Right kidney (tissue), 1 donor: ENCODE data around the gene LAMC2.

Experiments used
- DNase-seq: peaks from one replicate; pipeline ENCODE4 v3.0.0-alpha.2; 2016

The LAMC2 gene

DNA sequence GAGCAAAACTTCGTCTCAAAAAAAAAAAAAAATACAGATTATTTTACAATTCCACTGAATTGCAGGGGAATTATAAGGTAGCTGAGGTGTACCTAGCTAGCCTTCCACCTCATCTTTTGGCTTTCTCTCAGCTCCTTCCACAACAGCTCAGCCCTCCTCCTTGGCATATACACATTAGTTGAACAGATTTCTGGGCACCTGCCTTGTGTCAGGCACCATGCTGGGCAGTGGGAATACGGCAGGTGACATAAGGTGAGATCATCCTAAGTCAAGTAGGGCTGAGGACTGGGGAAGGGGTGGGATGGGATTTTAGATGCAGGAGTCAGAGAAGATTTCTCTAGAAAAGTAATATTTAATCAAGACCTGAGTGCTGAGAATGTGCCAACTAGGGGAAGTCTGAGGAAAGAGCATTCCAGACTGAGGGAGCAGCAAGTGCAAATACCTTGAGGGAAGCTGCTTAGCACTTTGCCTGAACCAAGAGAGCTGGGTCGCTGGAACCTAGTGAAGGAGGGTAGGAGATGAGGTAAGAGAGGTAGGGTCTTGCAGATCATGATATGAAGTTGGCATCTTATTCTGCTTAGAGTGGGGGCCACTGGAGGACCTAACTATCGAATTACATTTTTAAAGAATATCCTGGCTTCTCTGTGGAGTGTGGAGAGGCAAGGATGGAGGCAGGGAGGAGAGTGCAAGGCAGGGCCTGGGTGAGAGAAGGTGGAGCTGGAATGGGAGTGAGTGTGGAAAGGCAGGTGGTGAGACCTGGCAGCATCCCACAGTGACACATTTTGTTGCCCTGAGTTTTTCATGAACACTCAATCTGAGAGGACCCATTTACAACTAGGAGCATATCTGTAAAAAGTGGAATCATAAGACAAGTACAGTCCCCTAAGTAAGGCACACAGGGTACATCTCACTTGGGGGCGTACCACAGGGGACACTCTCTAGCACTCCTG, 28.2 kb downstream of the LAMC2 start:
- no peak for DNase-seq

DNA sequence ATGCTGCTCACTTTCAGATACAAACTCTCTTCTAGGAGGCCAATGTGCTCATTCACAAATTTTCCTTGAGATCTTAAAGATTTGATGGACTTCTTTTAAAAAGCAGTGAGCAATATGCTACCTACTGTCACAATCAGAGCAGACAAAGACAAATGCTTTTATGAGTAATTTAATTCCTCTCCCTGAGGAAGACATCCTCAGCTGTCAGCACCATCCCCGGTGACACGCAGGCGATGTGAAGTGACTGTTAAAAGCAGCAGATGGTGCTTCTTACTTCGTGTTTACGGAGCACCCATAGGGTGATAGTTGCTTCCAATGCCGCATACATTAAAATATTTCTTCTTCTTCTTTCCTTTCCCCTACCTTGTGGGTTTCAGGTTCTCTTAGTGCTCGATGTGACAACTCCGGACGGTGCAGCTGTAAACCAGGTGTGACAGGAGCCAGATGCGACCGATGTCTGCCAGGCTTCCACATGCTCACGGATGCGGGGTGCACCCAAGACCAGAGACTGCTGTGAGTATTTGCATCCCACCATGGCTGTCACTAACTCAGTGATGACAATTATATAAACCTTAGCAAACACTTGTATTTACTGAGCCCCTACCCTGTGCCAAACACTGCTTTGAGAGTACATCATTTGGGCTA, 29.1 kb downstream of the LAMC2 start:
- no peak for DNase-seq

DNA sequence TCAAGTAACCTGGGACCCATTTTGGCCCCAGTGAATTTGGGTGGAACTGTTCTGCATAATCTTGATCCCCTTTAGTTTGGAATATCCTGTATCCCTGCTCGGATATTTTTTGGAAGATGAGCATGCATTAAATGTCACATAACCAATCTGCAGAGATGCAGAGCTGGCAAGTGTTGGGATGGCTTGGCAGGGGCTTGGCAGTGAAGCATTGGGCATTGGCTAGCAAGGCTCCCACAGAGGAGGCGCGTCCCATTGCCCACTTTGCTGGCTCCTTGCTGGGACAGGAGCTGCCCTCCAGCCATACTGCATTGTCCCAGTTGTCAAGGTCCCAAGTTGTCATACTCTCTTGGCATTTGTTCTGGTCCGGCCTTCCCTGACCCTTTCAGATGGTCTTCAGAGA, 29.9 kb downstream of the LAMC2 start:
- no peak for DNase-seq

DNA sequence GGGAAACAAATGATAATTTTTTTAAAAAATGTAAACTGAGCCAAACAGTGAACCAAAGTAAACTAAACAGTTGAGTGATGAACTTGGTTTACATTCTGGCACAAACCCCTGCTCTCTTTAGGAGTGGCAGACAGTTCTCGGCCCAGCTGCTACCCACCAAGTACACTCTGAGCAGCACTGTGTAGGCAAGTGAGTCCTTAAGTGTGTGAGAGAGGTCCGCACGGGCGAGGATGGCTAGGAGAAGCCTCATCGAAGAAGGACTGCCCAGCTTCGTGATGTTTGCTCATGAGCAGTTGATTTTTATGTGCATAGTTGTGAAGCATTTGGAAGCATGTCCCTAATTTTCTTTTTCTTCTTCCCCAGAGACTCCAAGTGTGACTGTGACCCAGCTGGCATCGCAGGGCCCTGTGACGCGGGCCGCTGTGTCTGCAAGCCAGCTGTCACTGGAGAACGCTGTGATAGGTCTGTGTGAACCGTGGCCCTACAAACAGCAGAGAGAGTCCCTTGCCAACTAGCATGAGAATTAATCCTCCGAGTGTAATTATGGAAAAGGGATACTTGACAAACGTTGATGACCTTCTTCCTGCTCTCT, 32.1 kb downstream of the LAMC2 start:
- DNase-seq, result no peak

DNA sequence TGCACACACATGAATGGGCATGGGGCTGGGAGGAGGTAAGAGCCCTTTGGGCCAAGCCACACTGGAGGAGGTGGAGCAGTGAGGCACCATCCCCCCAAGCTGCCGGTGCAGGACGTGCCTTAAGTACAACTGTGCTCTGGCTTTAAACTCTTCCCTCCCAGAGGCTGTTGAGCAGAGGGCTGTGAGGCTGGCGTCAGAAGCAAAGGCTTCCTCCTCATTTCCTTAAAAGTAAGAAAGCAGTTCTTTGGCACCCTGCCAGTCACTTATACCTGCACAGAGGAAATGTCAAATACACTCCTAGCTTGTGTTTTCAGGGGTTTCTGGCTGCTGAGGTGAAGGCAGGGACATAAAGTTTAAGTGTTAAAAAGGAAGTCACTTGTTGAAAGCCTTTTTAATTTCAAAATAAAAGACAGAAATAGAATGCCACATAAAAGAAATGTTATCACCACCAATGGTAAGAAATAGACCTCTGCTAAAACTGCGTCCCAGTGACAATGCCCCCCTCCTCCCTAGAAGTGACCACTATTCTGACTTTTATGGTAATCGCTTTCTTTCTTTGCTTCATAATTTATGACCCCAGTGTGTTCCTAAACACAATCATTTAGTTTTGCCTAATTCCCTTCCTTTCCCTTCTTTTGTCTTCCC, 33.0 kb downstream of the LAMC2 start:
- DNase-seq, result peak; percentile 54

DNA sequence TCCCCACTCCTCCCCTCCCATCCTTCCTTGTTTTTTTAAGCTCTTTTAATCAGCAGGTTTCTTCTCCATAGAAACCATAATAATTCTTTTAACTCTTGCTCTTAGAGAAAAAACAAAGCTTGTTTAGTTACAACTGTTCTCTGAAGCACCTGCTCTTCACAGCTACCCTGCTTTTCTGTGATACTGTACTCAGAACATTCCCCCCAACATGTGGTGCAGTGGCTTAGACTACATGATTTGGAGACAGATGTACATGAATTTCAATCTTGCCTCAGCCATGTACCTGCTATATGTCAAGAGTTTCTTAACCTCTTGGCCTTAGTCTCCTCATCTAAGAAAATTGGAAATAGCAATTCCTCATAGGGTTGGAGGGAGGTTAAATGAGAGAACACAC, 33.5 kb downstream of the LAMC2 start:
- DNase-seq, result no peak

DNA sequence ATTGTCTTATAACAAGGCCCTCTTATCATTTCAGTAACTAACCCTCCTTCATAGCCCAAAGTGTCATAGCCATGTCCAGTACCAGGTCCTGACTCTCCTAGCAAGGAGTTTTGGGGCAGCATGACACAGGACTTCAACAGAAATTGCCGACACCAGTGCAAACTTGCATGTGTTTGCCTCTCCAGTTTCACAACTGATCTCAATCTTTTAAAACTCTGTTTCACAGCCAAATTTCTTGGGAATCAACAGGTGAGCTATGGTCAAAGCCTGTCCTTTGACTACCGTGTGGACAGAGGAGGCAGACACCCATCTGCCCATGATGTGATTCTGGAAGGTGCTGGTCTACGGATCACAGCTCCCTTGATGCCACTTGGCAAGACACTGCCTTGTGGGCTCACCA, 36.8 kb downstream of the LAMC2 start:
- DNase-seq, result no peak

DNA sequence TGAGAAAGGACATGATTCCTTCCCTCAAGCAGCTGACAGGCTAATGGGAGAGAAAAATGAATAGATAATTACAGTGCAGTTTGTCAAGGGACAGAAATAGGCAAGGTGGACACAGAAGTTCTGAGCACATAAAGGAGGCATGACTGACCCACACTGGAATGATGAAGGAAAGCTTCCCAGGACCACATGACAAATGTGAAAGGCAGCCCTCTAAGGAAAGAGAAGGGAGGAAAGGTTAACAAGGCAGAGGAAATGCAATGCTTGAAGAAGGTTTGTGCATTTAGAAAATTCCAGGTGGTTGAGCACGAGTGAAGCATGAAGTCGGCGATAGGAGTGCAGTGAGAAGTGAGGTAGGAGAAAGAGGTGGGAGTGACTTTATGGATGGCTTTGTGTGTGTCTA, 37.4 kb downstream of the LAMC2 start:
- no peak for DNase-seq

DNA sequence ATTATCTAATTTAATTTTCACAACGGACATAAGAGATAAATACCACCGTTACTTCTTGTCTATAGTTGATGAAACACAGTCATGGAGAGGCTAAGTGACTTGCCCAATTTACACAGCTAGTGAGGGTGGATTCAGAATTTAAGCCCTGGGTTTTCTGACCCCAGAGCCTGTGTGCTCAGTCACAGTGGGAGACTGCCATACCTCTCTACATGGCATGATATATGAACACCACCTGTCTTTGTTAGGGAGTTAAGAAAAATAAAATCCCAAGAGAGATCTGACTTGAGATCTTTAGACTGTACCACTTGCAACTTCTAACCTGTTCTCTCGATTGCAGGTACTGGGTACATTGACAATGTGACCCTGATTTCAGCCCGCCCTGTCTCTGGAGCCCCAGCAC, 40.3 kb downstream of the LAMC2 start:
- DNase-seq, result peak; percentile 19

DNA sequence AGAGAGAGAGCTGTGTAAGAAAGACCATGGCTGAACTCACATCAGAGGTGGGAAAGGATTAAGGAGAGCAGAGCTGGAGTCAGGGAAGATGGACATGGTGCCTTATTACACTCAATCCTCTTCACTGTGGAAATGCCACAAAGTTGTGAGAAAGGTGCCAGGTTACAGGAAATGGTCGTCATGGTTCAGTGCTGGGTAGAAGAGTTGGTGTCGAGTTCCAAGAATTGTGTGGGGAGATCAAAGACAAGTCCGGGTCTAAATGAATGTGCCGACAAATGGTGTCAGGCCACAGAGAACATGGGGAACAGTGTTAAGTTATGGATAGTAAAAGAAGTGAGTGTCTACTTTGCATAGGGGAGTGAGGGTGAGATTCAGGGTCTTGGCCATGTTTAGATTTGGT, 40.9 kb downstream of the LAMC2 start:
- DNase-seq, result no peak

DNA sequence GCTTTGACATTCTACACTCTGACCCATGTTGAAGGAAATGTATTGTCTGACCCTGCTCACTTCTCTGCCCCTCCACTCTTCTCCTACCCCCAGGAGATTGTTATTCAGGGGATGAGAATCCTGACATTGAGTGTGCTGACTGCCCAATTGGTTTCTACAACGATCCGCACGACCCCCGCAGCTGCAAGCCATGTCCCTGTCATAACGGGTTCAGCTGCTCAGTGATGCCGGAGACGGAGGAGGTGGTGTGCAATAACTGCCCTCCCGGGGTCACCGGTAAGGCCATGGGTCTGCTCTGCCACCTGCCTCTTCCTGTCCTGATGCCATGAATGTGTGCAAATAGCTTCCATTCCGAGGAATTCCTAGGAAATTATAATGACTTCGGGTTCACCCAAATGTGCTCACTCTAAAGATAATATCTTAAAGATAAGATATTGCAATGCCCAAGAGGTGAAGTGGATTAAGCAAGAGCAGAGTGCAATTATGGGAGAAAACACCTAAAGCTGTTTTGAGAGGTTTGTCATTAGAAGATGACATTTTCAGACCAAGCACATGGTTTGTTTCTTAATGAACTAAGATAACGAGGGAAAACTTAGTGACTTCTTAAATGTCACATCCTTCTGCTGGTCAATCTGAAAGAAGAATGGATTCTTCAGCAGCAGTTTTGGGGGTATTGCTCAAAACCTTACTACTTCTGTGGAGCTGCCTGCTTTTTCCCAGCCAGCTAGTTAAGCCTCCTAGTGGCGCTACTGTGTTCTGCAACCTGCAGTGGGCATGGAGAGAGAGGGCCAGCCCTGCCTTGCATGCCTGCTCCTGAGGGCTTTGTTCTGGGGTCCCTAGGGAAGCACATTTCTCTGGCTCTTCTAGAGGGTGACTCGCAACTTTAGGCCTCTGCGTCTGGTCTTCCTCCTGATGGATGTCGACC, 41.6 kb downstream of the LAMC2 start:
- DNase-seq, result peak; percentile 49

DNA sequence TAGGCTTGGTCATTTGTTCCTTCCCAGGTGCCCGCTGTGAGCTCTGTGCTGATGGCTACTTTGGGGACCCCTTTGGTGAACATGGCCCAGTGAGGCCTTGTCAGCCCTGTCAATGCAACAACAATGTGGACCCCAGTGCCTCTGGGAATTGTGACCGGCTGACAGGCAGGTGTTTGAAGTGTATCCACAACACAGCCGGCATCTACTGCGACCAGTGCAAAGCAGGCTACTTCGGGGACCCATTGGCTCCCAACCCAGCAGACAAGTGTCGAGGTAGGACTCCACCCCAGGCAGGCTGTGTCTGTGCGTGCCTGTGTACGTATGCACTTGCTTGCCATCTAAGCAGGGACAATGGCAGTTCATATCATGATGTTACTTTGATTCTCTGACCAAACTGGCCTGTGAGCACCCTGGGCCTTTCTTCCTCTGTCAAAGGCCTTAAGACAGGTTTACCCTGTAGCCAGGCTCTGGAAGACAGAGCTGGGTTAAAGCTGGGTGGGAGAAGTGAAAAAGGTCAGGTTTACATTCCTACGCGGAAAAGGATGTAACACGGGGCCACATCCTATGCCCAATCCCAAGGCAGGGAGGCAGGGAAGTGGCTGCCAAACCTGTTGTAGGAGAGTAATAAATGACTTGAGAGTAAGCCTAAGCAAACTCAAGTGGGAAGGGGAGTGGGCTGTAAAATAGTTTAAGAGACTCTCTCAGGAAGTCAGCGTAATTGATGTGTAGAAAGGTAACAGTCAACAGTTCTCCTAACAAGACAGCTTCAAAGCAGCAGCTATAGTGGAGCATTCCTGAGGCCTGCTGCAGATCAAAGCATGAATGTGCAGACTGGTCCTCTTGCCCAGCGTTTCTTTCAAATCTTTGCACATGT, 42.5 kb downstream of the LAMC2 start:
- no peak for DNase-seq

DNA sequence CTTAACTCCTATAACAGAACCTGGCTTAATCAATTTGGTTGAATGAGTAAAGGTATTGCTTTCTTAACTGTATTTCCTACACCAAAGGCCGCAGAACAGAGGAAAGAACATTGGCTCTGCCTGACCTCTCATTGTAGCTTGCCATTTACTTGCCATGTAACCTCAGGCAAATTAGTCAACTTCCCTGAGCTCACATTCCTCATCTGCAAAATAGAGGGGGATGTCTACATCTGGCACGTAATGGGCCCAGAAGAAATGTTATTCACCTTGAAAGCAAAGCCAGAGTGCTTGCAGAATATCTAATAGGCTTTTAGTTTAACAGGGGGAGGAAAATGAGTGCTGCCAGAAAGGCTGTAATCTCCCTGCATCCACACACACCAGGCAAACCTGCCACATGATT, 44.3 kb downstream of the LAMC2 start:
- no peak for DNase-seq

DNA sequence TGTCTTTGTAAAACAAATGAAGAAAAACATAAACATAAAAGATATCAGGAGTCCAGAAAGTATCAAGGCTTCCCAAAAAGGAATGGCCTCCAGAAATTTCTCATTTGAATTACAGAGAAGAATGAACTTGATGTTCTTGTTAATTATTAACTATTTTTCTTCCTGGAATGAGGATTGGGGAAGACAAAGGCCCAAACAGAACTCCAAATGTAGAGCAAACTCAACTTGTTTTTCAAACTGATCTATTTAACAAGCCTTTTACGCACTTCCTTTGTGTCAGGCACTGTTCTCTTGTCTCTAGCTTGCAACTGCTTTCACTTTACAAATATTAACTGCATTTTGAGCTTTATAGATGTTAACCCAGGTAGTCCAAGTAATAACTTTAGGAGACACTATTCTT, 45.5 kb downstream of the LAMC2 start:
- no peak for DNase-seq

DNA sequence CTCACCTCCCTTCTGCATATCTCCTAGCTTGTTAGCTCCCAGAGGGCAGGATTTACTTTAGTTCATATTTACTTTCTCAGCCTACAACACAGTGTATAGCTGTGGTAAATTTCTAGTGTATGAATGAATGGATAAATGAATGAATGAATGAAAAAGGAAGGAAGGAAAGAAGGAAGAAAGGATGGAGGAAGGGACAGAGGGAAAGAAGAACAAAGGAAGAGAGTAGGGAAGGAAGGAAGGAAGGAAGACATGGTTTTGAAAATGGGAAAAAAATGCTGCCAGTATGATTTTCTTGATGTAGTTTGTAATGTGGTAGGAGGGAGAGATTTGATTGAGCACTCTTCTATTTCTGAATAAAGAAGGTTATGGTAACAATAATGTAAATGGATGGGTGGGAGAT, 47.0 kb downstream of the LAMC2 start:
- no peak for DNase-seq

DNA sequence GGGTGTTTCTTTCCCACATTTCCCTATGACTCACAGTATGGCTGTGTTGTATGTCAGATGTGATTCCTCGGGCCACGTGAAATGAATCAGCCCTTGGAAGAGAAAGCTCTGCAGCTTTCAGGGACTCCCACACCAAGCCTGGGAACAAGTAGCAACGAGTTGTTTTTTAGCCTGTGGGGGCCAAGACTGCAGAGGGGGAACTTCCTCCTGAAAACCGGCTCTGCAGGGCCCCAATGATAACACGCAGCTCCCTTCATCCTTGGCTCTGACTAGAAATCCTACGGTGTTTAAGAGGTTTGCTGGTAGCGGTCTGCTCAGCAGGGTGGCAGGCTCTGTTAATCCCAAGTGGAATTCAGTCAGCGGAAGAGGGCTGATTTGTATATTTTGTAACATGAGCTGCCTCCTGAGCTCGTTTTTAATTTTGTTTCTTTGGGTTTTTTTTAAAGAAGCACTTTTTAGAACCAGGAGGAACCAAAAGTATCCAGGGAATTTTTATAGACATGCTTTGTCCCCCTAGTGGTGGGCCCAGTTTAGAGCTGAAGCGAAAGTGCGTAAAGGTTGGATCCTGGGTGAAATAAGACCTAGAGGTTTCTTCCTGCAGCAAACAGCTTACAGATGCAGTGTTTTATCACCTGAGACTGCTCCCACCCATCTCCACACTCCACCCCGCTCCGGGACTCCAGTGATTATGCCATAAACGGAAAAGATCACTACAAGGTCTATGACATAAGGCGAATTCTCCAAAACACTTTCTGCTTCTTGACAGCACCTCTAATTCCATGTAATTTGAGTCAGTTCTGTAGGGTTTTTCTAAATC, 48.8 kb downstream of the LAMC2 start:
- DNase-seq, result peak; percentile 82

DNA sequence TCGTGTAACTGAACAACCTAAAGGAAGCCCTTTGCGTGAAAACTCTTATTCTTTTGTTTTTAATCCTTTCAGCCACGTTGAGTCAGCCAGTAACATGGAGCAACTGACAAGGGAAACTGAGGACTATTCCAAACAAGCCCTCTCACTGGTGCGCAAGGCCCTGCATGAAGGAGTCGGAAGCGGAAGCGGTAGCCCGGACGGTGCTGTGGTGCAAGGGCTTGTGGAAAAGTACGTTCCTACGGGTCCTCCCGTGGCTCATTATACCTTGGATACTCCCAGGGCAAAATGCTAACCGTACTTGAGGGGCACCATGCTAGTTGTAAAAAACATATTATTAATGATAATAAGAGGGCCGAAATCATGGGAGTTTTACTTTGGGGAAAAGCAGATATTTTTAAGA, 49.4 kb downstream of the LAMC2 start:
- DNase-seq, result no peak

DNA sequence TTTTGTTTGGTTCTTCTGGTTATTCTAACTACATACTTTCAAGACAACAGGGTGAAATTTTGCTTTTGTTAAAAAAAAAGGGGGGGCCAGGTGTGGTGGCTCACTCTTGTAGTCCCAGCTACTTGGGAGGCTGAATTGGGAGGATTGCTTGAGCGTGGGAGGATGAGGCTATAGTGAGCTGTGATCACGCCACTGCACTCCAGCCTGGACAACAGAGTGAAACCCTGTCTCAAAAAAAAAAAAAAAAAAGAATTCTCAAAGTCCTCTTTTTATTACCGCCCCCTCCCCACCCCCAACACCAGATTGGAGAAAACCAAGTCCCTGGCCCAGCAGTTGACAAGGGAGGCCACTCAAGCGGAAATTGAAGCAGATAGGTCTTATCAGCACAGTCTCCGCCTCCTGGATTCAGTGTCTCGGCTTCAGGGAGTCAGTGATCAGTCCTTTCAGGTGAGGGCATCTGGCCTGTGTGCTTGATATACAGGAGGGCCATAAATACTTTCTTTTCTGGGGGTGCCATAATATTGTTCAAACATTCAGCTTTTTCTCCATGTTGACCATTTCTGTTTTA, 50.2 kb downstream of the LAMC2 start:
- no peak for DNase-seq

DNA sequence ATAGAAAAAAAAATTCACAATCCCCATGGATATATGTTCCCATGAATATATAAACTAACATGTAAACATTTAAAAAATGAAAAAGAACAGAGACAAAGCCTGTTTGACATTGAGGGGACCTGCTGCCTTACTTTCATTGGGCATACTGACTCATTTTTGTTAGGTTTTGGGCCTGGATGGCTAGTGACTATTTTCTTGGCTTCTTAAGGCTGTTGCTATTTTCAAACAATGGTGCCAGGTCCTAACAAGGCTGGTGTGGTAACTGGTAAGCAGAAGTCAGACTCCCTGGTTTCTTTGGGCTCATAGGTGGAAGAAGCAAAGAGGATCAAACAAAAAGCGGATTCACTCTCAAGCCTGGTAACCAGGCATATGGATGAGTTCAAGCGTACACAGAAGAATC, 51.0 kb downstream of the LAMC2 start:
- DNase-seq, result no peak

DNA sequence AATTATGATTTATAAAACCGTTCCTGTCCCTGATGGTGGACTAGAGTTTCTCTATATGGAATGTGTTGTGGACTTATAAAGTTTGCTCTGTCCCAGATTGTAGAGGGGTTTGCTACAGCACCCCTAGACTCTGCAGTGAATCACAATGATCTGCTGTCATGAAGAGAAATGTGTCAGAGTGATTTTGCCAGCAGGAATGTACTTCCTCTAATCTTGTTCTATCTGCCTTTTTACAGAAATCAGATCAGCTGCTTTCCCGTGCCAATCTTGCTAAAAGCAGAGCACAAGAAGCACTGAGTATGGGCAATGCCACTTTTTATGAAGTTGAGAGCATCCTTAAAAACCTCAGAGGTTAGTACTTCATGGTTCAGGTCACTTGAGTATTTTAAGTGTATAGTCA, 52.0 kb downstream of the LAMC2 start:
- no peak for DNase-seq
